Head of caudate nucleus (tissue), 42 donors: Measurements from ENCODE around the gene ZNF200.
"Not testable (repeated sequence)": the region's sequence is repeated elsewhere in the genome, so short reads cannot be mapped to it uniquely, and the experiment has no call there.

Experiments
- DNase-seq, 42 donors: peaks; one replicate each; pipeline versions ENCODE4 v3.0.0 to v3.0.0-alpha.2; 2020 to 2021; ENCODE audit warnings: mixed read lengths in 7 of 42
- intact Hi-C: fragments of 100-400 bp; cut with DNase I; formaldehyde crosslinking; loops from one replicate; pipeline ENCODE4 v1.15.0; 2022

Gene ZNF200

GRCh38 chr16:3186946-3187690 is 47.8 kb downstream of the ZNF200 start:
- DNase-seq, result no peak
- intact Hi-C loops, result no loop called here

GRCh38 chr16:3183445-3184139 is 51.4 kb downstream of the ZNF200 start:
- no peak for DNase-seq
- intact Hi-C loops, result no loop called here

- peak in 12 of 42 donors; percentile 9 to 74 (median 43) for DNase-seq
- intact Hi-C loops, result no loop called here
Measured at GRCh38 chr16:3182608-3183444, 52.1 kb downstream of the ZNF200 start.

GRCh38 chr16:3182293-3182607 is 52.7 kb downstream of the ZNF200 start:
- not testable (repeated sequence) for DNase-seq

GRCh38 chr16:3180445-3180878 is 54.5 kb downstream of the ZNF200 start:
- intact Hi-C loops, result no loop called here
- no peak for DNase-seq

More at GRCh38 chr16:3182293-3182607, 52.7 kb downstream of the ZNF200 start:
- intact Hi-C loops, result not testable (repeated sequence)

GRCh38 chr16:3179651-3180050 is 55.3 kb downstream of the ZNF200 start:
- intact Hi-C loops, result no loop called here
- DNase-seq, result no peak

- DNase-seq, result peak in 2 of 42 donors; percentile 22 to 30
Measured at GRCh38 chr16:3175157-3176093, 59.5 kb downstream of the ZNF200 start.

GRCh38 chr16:3174618-3175148 is 60.3 kb downstream of the ZNF200 start:
- no peak for DNase-seq
- intact Hi-C loops, result no loop called here

More at GRCh38 chr16:3175157-3176093, 59.5 kb downstream of the ZNF200 start:
- intact Hi-C loops, result no loop called here

GRCh38 chr16:3173892-3174617 is 60.9 kb downstream of the ZNF200 start:
- intact Hi-C loops, result no loop called here
- no peak for DNase-seq
